GM12864 (cell line): Measurements from ENCODE around the gene TICAM1.
"Not testable (repeated sequence)": the region's sequence is repeated elsewhere in the genome, so short reads cannot be mapped to it uniquely, and the experiment has no call there.

ENCODE experiments used
- DNase-seq: peaks from one replicate; pipeline ENCODE4 v3.0.0-alpha.2; 2011; ENCODE audit warnings: low read depth
- H3K4me3 ChIP-seq: 2 replicates; pipeline ENCODE4 v1.5.1; 2011; ENCODE audit warnings: mild to moderate bottlenecking, low read depth, low read length, control low read depth
- CTCF ChIP-seq: IDR thresholded peaks from 2 replicates; pipeline ENCODE4 v1.5.1; 2011; ENCODE audit warnings: low read depth, mild to moderate bottlenecking, moderate library complexity, low read length, control low read depth, inconsistent platforms; ENCODE audit errors: missing control alignments

Gene TICAM1

GRCh38 chr19:4781801-4782200 lies 49.7 kb downstream of the TICAM1 start:
- TF ChIP-seq CTCF: no peak
- no peak overlapping the region for H3K4me3 ChIP-seq
- no peak for DNase-seq

GRCh38 chr19:4780860-4781259 lies 50.7 kb downstream of the TICAM1 start:
- TF ChIP-seq CTCF: no peak
- DNase-seq: no peak
- no peak overlapping the region for H3K4me3 ChIP-seq

GRCh38 chr19:4778124-4778523 lies 53.4 kb downstream of the TICAM1 start:
- DNase-seq, H3K4me3 ChIP-seq: not testable (repeated sequence)

DNA sequence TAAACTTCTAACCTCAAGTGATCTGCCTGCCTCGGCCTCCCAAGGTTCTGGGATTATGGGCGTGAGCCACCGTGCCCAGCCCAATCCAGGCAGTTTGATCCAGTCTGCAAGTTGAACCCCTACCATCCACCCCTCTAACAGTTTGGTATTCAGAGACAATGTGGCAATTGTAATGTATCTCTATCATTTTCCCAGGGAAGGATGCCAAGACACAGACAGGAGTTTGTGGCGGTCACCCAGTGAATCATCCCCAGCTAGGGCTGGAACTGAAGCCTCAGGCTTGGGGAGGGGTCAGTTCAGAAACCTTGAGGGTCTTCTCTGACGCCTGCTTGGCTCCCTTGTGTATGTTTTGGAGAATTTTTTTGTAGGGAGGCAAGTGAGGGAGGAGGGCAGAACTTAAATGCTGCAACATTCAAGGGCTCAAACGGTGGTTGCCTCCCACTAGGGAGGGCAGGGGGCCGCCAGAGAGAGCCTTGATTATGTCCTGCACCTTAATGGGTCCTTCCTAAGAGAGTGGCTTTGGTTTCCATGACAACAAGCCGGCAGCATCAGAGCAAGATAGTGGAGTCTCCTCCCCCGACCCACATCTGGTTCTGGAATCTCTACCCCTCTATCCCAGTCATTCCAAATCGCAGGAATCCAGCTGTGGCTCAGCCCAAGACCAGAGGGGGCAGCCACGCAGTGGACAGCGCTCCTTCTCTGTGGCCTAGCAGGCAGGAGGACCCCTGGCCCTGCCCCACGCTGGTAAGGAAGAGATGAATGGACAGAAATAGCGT lies 54.9 kb downstream of the TICAM1 start:
- no peak for TF ChIP-seq CTCF
- H3K4me3 ChIP-seq: no peak overlapping the region
- no peak for DNase-seq

DNA sequence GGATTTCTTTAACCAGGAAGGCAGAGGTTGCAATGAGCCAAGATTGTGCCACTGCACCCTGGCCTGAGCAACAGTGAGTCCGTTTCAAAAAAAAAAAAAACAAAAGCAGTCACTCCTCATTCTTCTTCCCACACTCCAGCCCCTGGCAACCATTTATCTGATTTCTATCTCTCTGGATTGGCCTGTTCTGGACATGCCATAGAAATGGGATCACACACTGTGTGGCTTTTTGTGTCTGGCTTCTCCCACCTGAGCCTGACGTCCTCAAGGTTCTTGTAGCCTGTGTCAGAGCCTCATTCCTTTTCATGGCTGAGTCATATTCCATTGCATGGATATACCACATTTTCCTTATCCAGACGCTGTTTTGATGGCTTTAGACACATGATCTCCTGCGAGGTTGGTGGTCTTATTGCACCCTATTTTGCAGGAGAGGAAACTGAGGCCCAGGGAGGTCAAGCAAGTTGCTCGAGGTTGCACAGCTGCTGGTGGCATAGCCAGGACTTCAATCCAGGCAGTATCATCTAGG lies 55.8 kb downstream of the TICAM1 start:
- TF ChIP-seq CTCF: no peak
- H3K4me3 ChIP-seq: no peak overlapping the region
- DNase-seq: no peak

DNA sequence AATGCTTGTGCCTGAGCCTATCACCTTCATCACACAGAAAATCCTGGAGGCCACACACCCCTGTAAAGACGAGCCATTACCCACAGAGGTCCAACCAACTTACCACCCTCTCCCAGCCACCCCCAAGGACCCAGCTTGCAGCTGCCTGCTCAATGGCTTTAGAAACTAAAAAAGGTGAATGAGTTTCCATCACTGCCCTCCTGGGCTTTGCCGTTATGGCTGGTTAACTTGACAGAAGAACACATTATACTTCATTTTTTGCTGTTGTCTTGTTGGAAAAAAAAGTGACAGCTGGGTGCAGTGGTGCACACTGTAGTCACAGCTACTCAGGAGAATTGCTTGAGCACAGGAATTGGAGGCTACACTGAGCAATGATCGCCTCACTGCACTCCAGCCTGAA lies 57.4 kb downstream of the TICAM1 start:
- TF ChIP-seq CTCF: no peak
- DNase-seq: no peak
- no peak overlapping the region for H3K4me3 ChIP-seq

GRCh38 chr19:4773047-4773640 lies 58.4 kb downstream of the TICAM1 start:
- DNase-seq: no peak
- TF ChIP-seq CTCF: no peak
- no peak overlapping the region for H3K4me3 ChIP-seq
